MCF 10A (cell line): ENCODE data around the gene FURIN. TPM values are rescaled to one million over a fixed set of nuclear protein-coding genes. Genes with fewer than 3 reads are reported as not detected.
"Not testable (repeated sequence)": the region's sequence is repeated elsewhere in the genome, so short reads cannot be mapped to it uniquely, and the experiment has no call there.

ENCODE experiments used
- BruUV-seq: library from RNA; stranded (reverse); fragments of 400-500 nt; replicated peaks from 2 replicates; lab custom pipeline; 2021; lab: Mats Ljungman, UMichigan
- CTCF ChIA-PET: fragments of 300-600 bp; sonication (Branson Sonifier 250); formaldehyde crosslinking; extraction: SDS; loops from one replicate; lab custom pipeline; 2021; ENCODE audit warnings: antibody characterized with exemption, inconsistent platforms; lab: Yijun Ruan, JAX
- POLR2A ChIA-PET: fragments of 300-600, 350-650 bp; sonication (Branson Sonifier 250); formaldehyde crosslinking; extraction: SDS; loops from one replicate; lab custom pipeline; 2020; ENCODE audit warnings: antibody characterized with exemption, inconsistent platforms; lab: Yijun Ruan, JAX
- DNase-seq: peaks from one replicate; pipeline ENCODE4 v3.0.0-alpha.2; 2018; ENCODE audit not compliant: unreplicated experiment
- H3K27ac Mint-ChIP-seq: one replicate; pipeline ENCODE4 v1.8.0; 2022; ENCODE audit warnings: mild to moderate bottlenecking, low read depth, mixed read lengths; ENCODE audit not compliant: unreplicated experiment
- H3K27me3 Mint-ChIP-seq: one replicate; pipeline ENCODE4 v1.8.0; 2022; ENCODE audit warnings: mixed read lengths; ENCODE audit not compliant: insufficient read depth, unreplicated experiment
- H3K36me3 Mint-ChIP-seq: one replicate; pipeline ENCODE4 v1.8.0; 2022; ENCODE audit warnings: mild to moderate bottlenecking, moderate library complexity, mixed read lengths; ENCODE audit not compliant: insufficient read depth, unreplicated experiment
- H3K4me1 Mint-ChIP-seq: one replicate; pipeline ENCODE4 v1.8.0; 2022; ENCODE audit warnings: mixed read lengths; ENCODE audit not compliant: insufficient read depth, unreplicated experiment
- H3K4me3 Mint-ChIP-seq: one replicate; pipeline ENCODE4 v1.8.0; 2022; ENCODE audit warnings: mild to moderate bottlenecking, moderate library complexity, mixed read lengths; ENCODE audit not compliant: unreplicated experiment
- H3K9me3 Mint-ChIP-seq: one replicate; pipeline ENCODE4 v1.8.0; 2022; ENCODE audit warnings: mixed read lengths; ENCODE audit not compliant: unreplicated experiment
- intact Hi-C: fragments of 100-400 bp; cut with micrococcal nuclease; formaldehyde crosslinking; loops from 2 replicates; pipeline ENCODE4 v1.14.1; 2022
- total RNA-seq: library from RNA; stranded (reverse); gene quantifications from 2 replicates; pipeline ENCODE4 v1.2.3, GENCODE V29; 2022
- TF ChIP-seq, protein P1 (sequence below): fragments of 200-600 bp; IDR thresholded peaks from one replicate; pipeline ENCODE4 v1.8.0; 2022; ENCODE audit warnings: antibody characterized with exemption, mild to moderate bottlenecking; ENCODE audit not compliant: unreplicated experiment

The FURIN gene
- total RNA-seq, 1 experiment from 2014 or later = 48.8 TPM

DNA sequence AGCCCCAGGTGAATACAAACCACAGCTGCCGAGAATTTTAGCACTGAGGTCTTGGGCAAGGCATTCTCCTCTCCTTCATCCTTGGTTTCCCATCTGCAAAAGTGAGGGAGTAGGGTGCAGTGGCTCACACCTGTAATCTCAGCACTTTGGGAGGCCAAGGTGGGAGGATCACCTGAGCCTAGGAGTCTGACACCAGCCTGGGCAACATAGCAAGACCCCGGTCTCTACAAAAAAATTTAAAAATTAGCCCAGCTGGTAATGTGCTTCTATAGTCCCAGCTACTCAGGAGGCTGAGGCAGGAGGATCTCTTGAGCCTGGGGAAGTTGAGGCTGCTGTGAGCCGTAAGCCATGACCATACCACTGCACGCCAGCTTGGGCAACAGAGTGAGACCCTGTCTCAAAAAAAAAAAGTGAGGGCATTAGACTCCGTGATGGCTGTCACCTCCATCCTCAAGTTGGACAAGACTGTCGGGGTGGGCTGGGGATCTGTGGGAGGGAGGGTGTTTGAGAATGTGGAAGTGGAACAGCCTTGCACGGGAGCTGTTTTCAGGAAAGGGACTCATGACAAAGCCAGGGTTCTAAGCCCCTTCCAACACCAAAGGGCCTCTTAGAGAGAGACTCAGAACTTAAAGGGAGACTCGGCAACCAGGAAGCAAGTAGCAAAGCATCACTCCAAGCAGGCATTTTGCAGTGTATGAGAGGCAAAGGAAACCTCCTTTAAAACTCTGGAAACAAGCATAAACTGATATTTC, 46.0 kb upstream of the FURIN start:
- no peak overlapping the region for H3K27ac Mint-ChIP-seq
- intact Hi-C loops = no loop called here
- POLR2A ChIA-PET = no interaction called here
- no peaks in the 10 kb centered on the region for H3K9me3 Mint-ChIP-seq
- CTCF ChIA-PET = interaction anchor here (0.5 kb wide), 1 partner anchor 14 kb away, joined by 3 read pairs; no protein-coding TSS in a partner anchor
- no peaks in the 10 kb centered on the region for H3K36me3 Mint-ChIP-seq
- H3K4me1 Mint-ChIP-seq = no peaks in the 10 kb centered on the region
- TF ChIP-seq, protein P1, sequence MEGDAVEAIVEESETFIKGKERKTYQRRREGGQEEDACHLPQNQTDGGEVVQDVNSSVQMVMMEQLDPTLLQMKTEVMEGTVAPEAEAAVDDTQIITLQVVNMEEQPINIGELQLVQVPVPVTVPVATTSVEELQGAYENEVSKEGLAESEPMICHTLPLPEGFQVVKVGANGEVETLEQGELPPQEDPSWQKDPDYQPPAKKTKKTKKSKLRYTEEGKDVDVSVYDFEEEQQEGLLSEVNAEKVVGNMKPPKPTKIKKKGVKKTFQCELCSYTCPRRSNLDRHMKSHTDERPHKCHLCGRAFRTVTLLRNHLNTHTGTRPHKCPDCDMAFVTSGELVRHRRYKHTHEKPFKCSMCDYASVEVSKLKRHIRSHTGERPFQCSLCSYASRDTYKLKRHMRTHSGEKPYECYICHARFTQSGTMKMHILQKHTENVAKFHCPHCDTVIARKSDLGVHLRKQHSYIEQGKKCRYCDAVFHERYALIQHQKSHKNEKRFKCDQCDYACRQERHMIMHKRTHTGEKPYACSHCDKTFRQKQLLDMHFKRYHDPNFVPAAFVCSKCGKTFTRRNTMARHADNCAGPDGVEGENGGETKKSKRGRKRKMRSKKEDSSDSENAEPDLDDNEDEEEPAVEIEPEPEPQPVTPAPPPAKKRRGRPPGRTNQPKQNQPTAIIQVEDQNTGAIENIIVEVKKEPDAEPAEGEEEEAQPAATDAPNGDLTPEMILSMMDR = no peak
- BruUV-seq = no TSS peak
- no peak for DNase-seq
- H3K4me3 Mint-ChIP-seq = no peak overlapping the region
- no peaks in the 10 kb centered on the region for H3K27me3 Mint-ChIP-seq

DNA sequence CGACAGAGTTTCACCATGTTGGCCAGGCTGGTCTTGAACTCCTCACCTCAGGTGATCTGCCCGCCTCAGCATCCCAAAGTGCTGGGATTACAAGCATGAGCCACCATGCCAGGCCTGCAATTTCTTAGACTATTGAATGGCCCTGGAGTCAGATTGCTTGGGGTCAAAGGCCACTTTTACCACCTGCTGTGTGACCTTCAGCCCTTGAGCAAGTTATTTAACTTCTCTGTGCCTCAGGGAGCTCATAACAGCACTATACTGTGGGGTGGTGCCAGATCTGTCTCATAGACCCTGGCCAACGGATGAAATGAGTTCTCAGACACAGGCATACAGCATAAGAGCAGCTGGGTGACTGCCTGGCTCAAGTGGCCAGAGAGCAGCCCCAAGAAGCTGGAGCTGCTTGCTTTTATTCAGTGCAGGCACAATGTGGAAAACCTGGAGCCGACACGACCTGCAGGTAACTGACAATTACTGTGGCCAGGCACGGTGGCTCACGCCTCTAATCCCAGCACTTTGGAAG, 44.9 kb upstream of the FURIN start:
- no peaks in the 10 kb centered on the region for H3K27me3 Mint-ChIP-seq
- no peak for DNase-seq
- TF ChIP-seq, protein P1 = no peak
- intact Hi-C loops = no loop called here
- H3K36me3 Mint-ChIP-seq = no peaks in the 10 kb centered on the region
- POLR2A ChIA-PET = no interaction called here
- no peak overlapping the region for H3K27ac Mint-ChIP-seq
- H3K4me1 Mint-ChIP-seq = no peaks in the 10 kb centered on the region
- H3K9me3 Mint-ChIP-seq = no peaks in the 10 kb centered on the region
- no peak overlapping the region for H3K4me3 Mint-ChIP-seq
- CTCF ChIA-PET = no interaction called here
- no TSS peak for BruUV-seq

DNA sequence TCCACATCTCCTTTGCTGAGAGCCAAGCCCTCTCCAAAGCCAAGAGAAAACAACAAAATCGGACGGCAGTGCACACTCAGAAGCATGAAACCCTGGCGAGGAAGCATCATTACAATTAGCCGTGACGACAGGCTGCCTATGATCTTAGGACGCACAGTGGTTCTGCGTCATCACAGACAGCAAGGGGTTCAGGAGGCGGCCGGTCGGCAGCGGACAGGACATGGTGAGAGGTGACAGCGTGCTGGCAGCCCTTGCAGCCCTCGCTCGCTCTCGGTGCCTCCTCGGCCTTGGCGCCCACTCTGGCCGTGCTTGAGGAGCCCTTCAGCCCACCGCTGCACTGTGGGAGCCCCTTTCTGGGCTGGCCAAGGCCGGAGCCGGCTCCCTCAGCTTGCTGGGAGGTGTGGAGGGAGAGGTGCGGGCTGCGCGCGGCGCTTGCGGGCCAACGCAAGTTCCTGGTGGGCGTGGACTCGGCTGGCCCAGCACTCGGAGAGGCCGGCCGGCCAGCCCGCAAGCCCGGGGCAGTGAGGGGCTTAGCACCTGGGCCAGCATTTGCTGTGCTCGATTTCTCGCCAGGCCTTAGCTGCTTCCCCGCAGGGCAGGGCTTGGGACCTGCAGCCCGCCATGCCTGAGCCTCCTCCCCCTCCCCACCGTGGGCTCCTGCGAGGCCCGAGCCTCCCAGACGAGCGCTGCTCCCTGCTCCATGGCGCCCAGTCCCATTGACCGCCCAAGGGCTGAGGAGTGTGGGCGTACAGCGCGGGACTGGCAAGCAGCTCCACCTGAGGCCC, 43.1 kb upstream of the FURIN start:
- H3K27me3 Mint-ChIP-seq, H3K4me1 Mint-ChIP-seq, H3K36me3 Mint-ChIP-seq, DNase-seq, H3K9me3 Mint-ChIP-seq, intact Hi-C loops, POLR2A ChIA-PET, H3K27ac Mint-ChIP-seq, BruUV-seq, H3K4me3 Mint-ChIP-seq: not testable (repeated sequence)
- CTCF ChIA-PET = interaction anchor here (0.9 kb wide), 1 partner anchor 108 kb away, joined by 3 read pairs; no protein-coding TSS in a partner anchor

DNA sequence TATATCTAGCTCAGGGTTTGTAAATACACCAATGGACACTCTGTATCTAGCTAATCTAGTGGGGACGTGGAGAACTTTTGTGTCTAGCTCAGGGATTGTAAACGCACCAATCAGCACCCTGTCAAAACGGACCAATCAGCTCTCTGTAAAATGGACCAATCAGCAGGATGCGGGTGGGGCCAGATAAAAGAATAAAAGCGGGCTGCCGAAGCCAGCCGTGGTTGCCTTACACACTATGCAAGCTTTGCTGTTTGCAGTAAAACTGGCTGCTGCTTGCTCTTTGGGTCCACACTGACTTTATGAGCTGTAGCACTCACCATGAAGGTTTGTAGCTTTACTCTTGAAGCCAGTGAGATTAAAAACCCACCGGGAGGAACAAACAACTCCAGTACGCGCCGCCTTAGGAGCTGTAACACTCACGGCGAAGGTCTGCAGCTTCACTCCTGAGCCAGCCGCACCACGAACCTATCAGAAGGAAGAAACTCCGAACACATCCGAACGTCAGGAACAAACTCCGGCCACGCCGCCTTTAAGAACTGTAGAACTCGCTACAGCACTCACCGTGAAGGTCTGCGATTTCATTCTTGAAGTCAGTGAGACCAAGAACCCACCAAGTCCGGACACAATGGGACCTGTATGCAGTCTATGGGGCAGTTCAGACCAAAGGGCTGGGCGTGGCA, 42.0 kb upstream of the FURIN start:
- H3K9me3 Mint-ChIP-seq, BruUV-seq, POLR2A ChIA-PET, intact Hi-C loops, DNase-seq, H3K4me3 Mint-ChIP-seq, H3K27ac Mint-ChIP-seq, H3K36me3 Mint-ChIP-seq, H3K4me1 Mint-ChIP-seq, H3K27me3 Mint-ChIP-seq: not testable (repeated sequence)
- CTCF ChIA-PET = interaction anchor here (0.9 kb wide), 1 partner anchor 107 kb away, joined by 3 read pairs; no protein-coding TSS in a partner anchor
